GM12878 (cell line): ENCODE data around the gene APOC1. TPM values are rescaled to one million over a fixed set of nuclear protein-coding genes. Genes with fewer than 3 reads are reported as not detected.

ENCODE experiments used
- BMI1 ChIP-seq: fragments of 450-650 bp; IDR thresholded peaks from 2 replicates; pipeline ENCODE4 v1.6.1; 2016; ENCODE audit warnings: mild to moderate bottlenecking, moderate library complexity, borderline replicate concordance
- CBX3 ChIP-seq: fragments of 200-600 bp; sonication (generic); IDR thresholded peaks from 2 replicates; pipeline ENCODE4 v1.6.1; 2016; ENCODE audit warnings: low read depth, borderline replicate concordance
- CEBPB ChIP-seq, 2 experiments: fragments of 150-350 bp in 1 of 2; IDR thresholded peaks; 2 replicates each; pipeline ENCODE4 v1.6.1; 2012 to 2014; ENCODE audit warnings: low read depth in 2 of 2, low read length in 2 of 2, borderline replicate concordance in 1 of 2, inconsistent platforms in 1 of 2
- GABPA ChIP-seq: IDR thresholded peaks from 2 replicates; pipeline ENCODE4 v1.6.1; 2014; ENCODE audit warnings: antibody characterized with exemption, low read depth, mild to moderate bottlenecking, inconsistent platforms
- NFYB ChIP-seq: IDR thresholded peaks from 2 replicates; pipeline ENCODE4 v1.6.1; 2011; ENCODE audit warnings: low read depth, mild to moderate bottlenecking, low read length, improper control_type of control experiment, moderate library complexity; ENCODE audit not compliant: insufficient read depth
- RAD21 ChIP-seq: IDR thresholded peaks from 2 replicates; pipeline ENCODE4 v1.6.1; 2011; ENCODE audit warnings: mild to moderate bottlenecking, low read depth, low read length, moderate library complexity; ENCODE audit not compliant: insufficient read depth
- RB1 ChIP-seq: fragments of 450-650 bp; formaldehyde crosslinking; IDR thresholded peaks from 2 replicates; pipeline ENCODE4 v1.6.1; 2017; ENCODE audit warnings: mild to moderate bottlenecking, borderline replicate concordance
- RCOR1 ChIP-seq: conservative IDR thresholded peaks from 2 replicates; pipeline ENCODE4 v1.6.1; 2012; ENCODE audit warnings: low read depth, low read length, improper control_type of control experiment
- SMC3 ChIP-seq: IDR thresholded peaks from 2 replicates; pipeline ENCODE4 v1.6.1; 2011; ENCODE audit warnings: low read length, improper control_type of control experiment, borderline replicate concordance
- SRF ChIP-seq, 2 experiments: IDR thresholded peaks; 2 replicates each; pipeline ENCODE4 v1.6.1; 2011; ENCODE audit warnings: low read depth in 2 of 2, low read length in 2 of 2, mild to moderate bottlenecking in 1 of 2, moderate library complexity in 1 of 2
- TAF1 ChIP-seq: IDR thresholded peaks from 2 replicates; pipeline ENCODE4 v1.6.1; 2011; ENCODE audit warnings: mild to moderate bottlenecking, low read depth, low read length, borderline replicate concordance
- ZBTB40 ChIP-seq: fragments of 450-650 bp; IDR thresholded peaks from 2 replicates; pipeline ENCODE4 v1.6.1; 2016; ENCODE audit warnings: mild to moderate bottlenecking, moderate library complexity, borderline replicate concordance
- ZNF217 ChIP-seq: fragments of 450-650 bp; IDR thresholded peaks from 2 replicates; pipeline ENCODE4 v1.6.1; 2017; ENCODE audit warnings: antibody characterized with exemption, mild to moderate bottlenecking
- polyA plus RNA-seq, 11 experiments: library from polyadenylated mRNA; depleted of rRNA in 4 of 11; unstranded in 6 of 11; stranded (reverse) in 5 of 11; fragments of >200 nt; fragmentation: Nextera tagmentation in 4 of 11; fragmentation: Illumina TruSeq in 1 of 11; extraction: Ambion mirVana in 4 of 11; extraction: Trizol in 1 of 11; gene quantifications; 1 replicate in 1 of 11; 2 replicates in 10 of 11; pipeline versions ENCODE4 v1.2.1 to v1.2.3, GENCODE V29; 2011 to 2016; ENCODE audit warnings: inconsistent platforms in 2 of 11, missing spikeins in 2 of 11, low read depth in 1 of 11
- total RNA-seq, 4 experiments: library from RNA; depleted of rRNA in 3 of 4; stranded (reverse); fragments of >200 nt in 3 of 4; fragmentation: Illumina TruSeq in 1 of 4; extraction: Trizol in 1 of 4; gene quantifications; 2 replicates each; pipeline versions ENCODE4 v1.2.1 to v1.2.3, GENCODE V29; 2013 to 2021
- TF ChIP-seq, protein P1 (sequence below): fragments of 450-650 bp; IDR thresholded peaks from 2 replicates; pipeline ENCODE4 v1.6.1; 2018; ENCODE audit warnings: mild to moderate bottlenecking, low read depth, moderate library complexity; ENCODE audit not compliant: partially characterized antibody
- TF ChIP-seq, protein P2 (sequence below): IDR thresholded peaks from 2 replicates; pipeline ENCODE4 v1.6.1; 2012; ENCODE audit warnings: low read depth, low read length, improper control_type of control experiment
- TF ChIP-seq, protein P3 (sequence below): IDR thresholded peaks from 2 replicates; pipeline ENCODE4 v1.6.1; 2012; ENCODE audit warnings: mild to moderate bottlenecking, low read depth, low read length

APOC1 gene
- total and polyA plus RNA-seq, 10 of the 15 experiments (the other 5 are each of a cell fraction or from before 2014, with no cell fraction given), result 0.73 to 4.0 (median 2.6) TPM

DNA sequence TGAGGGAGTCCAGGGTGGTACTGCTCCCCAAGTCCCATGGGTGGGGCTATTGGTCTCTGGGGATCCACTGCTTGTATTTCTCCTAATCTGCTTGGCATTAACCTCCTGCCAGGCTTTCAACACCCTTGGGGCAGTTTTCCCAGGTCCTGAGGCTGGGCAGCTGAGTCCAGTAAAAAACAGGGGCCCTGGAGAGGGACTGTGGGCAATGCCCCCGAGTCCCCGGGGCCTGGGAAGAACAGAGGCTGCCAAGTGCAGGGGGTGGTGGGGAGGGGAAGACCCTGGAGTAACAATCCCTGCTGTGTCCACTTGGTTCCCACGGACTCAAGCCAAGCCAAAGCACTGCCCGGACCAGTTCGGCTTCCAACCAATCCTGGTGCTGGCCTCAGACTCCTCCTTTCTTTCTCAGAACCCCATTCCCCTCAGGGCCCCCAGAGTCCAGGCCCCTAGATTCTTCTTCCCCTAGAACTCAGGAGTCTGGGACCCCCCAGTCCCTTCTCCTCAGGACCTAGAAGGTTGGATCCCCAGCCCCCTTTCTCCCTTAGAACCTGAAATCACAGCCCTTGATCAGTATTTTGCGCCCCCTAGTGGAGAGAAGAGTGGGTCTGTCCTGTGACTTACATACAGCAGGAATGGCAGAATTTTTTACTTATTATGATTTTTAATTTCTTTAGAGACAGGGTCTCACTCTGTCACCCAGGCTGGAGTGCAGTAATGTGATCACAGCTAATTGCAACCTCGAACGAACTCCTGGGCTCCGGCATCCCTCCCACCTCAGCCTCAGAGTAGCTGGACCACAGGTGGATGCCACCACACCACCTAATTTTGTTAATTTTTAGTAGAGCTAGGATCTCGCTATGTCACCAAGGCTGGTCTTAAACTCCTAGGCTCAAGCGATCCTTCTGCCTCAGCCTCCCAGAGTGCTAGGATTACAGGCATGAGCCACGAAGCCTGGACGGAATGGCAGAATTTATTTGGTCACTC lies 37.1 kb downstream of the APOC1 start (continued):
- TF ChIP-seq, protein P1, sequence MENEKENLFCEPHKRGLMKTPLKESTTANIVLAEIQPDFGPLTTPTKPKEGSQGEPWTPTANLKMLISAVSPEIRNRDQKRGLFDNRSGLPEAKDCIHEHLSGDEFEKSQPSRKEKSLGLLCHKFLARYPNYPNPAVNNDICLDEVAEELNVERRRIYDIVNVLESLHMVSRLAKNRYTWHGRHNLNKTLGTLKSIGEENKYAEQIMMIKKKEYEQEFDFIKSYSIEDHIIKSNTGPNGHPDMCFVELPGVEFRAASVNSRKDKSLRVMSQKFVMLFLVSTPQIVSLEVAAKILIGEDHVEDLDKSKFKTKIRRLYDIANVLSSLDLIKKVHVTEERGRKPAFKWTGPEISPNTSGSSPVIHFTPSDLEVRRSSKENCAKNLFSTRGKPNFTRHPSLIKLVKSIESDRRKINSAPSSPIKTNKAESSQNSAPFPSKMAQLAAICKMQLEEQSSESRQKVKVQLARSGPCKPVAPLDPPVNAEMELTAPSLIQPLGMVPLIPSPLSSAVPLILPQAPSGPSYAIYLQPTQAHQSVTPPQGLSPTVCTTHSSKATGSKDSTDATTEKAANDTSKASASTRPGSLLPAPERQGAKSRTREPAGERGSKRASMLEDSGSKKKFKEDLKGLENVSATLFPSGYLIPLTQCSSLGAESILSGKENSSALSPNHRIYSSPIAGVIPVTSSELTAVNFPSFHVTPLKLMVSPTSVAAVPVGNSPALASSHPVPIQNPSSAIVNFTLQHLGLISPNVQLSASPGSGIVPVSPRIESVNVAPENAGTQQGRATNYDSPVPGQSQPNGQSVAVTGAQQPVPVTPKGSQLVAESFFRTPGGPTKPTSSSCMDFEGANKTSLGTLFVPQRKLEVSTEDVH, result no peak
- TF ChIP-seq CBX3 (no peak), NFYB (0 out of 2 replicates have a peak, but pooled peaks have one; percentile 15), ZNF217 (no peak), BMI1 (no peak), CEBPB (IDR thresholded peaks at IDR 0.05; ENCODE audit: borderline replicate concordance in 1 of 2, low read depth in 2 of 2, low read length in 2 of 2) (no peak), TAF1 (no peak), RAD21 (peak; percentile 81), RB1 (0 out of 2 replicates have a peak, but pooled peaks have one; percentile 60), ZBTB40 (no peak), SRF (IDR thresholded peaks at IDR 0.05; ENCODE audit: low read depth in 2 of 2, low read length in 2 of 2) (no peak), GABPA (no peak), RCOR1 (no peak), SMC3 (peak; percentile 70; the same call in 1 of the 2 replicates)
- TF ChIP-seq, protein P2, sequence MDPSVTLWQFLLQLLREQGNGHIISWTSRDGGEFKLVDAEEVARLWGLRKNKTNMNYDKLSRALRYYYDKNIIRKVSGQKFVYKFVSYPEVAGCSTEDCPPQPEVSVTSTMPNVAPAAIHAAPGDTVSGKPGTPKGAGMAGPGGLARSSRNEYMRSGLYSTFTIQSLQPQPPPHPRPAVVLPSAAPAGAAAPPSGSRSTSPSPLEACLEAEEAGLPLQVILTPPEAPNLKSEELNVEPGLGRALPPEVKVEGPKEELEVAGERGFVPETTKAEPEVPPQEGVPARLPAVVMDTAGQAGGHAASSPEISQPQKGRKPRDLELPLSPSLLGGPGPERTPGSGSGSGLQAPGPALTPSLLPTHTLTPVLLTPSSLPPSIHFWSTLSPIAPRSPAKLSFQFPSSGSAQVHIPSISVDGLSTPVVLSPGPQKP, result no peak
- TF ChIP-seq, protein P3, sequence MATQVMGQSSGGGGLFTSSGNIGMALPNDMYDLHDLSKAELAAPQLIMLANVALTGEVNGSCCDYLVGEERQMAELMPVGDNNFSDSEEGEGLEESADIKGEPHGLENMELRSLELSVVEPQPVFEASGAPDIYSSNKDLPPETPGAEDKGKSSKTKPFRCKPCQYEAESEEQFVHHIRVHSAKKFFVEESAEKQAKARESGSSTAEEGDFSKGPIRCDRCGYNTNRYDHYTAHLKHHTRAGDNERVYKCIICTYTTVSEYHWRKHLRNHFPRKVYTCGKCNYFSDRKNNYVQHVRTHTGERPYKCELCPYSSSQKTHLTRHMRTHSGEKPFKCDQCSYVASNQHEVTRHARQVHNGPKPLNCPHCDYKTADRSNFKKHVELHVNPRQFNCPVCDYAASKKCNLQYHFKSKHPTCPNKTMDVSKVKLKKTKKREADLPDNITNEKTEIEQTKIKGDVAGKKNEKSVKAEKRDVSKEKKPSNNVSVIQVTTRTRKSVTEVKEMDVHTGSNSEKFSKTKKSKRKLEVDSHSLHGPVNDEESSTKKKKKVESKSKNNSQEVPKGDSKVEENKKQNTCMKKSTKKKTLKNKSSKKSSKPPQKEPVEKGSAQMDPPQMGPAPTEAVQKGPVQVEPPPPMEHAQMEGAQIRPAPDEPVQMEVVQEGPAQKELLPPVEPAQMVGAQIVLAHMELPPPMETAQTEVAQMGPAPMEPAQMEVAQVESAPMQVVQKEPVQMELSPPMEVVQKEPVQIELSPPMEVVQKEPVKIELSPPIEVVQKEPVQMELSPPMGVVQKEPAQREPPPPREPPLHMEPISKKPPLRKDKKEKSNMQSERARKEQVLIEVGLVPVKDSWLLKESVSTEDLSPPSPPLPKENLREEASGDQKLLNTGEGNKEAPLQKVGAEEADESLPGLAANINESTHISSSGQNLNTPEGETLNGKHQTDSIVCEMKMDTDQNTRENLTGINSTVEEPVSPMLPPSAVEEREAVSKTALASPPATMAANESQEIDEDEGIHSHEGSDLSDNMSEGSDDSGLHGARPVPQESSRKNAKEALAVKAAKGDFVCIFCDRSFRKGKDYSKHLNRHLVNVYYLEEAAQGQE, result no peak
